ENCODE results near the gene CRKL.

The CRKL gene

GRCh38 chr22:20990184-20991180 is 73.3 kb downstream of the CRKL start:
- Histone ChIP-seq H3K14ac (ENCODE audit: low read length) (no peak overlapping the region), H4K8ac (ENCODE audit: low read depth, low read length) (no peak overlapping the region), H3K9me3 (replicated peaks in 1 of 2; ENCODE audit: control insufficient read depth in 2 of 2, insufficient read depth in 1 of 2, low read depth in 1 of 2, low read length in 2 of 2) (no peaks in the 10 kb centered on the region), H3K4me1 (ENCODE audit: control insufficient read depth in 2 of 2, insufficient read depth in 1 of 2, low read depth in 1 of 2, low read length in 2 of 2) (no peaks in the 10 kb centered on the region), H3K27ac (replicated peaks; ENCODE audit: low read length) (no peak overlapping the region), H2AK5ac (ENCODE audit: low read depth, low read length) (no peak overlapping the region), H2BK120ac (ENCODE audit: low read depth, low read length) (no peak overlapping the region), H3K4me3 (ENCODE audit: low read length in 2 of 2) (no peak overlapping the region), H3K4ac (ENCODE audit: low read length) (no peak overlapping the region), H3K27me3 (ENCODE audit: control insufficient read depth in 3 of 3, insufficient read depth in 3 of 3, low read depth in 1 of 3, low read length in 3 of 3) (no peaks in the 10 kb centered on the region), H3K18ac (ENCODE audit: low read length) (no peak overlapping the region), H3K23ac (ENCODE audit: low read depth, low read length, poor library complexity) (peak overlapping the region; percentile 34), H3K4me2 (ENCODE audit: insufficient read depth, low read length, poor library complexity, severe bottlenecking) (no peak overlapping the region), H2BK15ac (ENCODE audit: low read length) (no peak overlapping the region), H2BK5ac (ENCODE audit: low read length) (no peak overlapping the region), H3K9ac (ENCODE audit: low read depth, low read length, poor library complexity) (no peak overlapping the region), H3K79me1 (ENCODE audit: low read depth, low read length) (peaks cover 3% of the 10 kb centered on the region), H2AFZ (ENCODE audit: low read length) (no peak overlapping the region), H2BK12ac (ENCODE audit: low read length) (no peak overlapping the region), H3K36me3 (replicated peaks in 1 of 2; ENCODE audit: control insufficient read depth in 2 of 2, insufficient read depth in 2 of 2, low read length in 2 of 2) (peaks cover 44 to 75% of the 10 kb centered on the region in 2 donors), H4K91ac (ENCODE audit: low read depth, low read length, poor library complexity) (no peak overlapping the region)
- DNase-seq (ENCODE audit: low spot score) = no peak
- no CpG with 5 or more reads among the region's 21 CpGs for WGBS, 2 donors (ENCODE audit: extremely low coverage in 2 of 2, insufficient read length in 2 of 2, insufficient replicate concordance in 1 of 2)

GRCh38 chr22:20991252-20992055 is 74.2 kb downstream of the CRKL start:
- no CpG with 5 or more reads among the region's 24 CpGs for WGBS, 2 donors (ENCODE audit: extremely low coverage in 2 of 2, insufficient read length in 2 of 2, insufficient replicate concordance in 1 of 2)
- peaks cover 47 to 73% of the 10 kb centered on the region in 2 donors for H3K36me3 ChIP-seq (replicated peaks in 1 of 2; ENCODE audit: control insufficient read depth in 2 of 2, insufficient read depth in 2 of 2, low read length in 2 of 2)

GRCh38 chr22:20992056-20992442 is 74.8 kb downstream of the CRKL start:
- no peak overlapping the region for H4K8ac ChIP-seq (ENCODE audit: low read depth, low read length)
- H3K4me3 ChIP-seq (ENCODE audit: low read length in 2 of 2) = peak overlapping the region in 1 of 2 donors; percentile 4
- no peak overlapping the region for H3K27ac ChIP-seq (replicated peaks; ENCODE audit: low read length)
- H3K18ac ChIP-seq (ENCODE audit: low read length) = no peak overlapping the region
- H2AK5ac ChIP-seq (ENCODE audit: low read depth, low read length) = no peak overlapping the region
- no peak overlapping the region for H2BK12ac ChIP-seq (ENCODE audit: low read length)
- no peak overlapping the region for H3K4ac ChIP-seq (ENCODE audit: low read length)
- WGBS, 2 donors (ENCODE audit: extremely low coverage in 2 of 2, insufficient read length in 2 of 2, insufficient replicate concordance in 1 of 2) = no CpG with 5 or more reads among the region's 7 CpGs
- H3K4me1 ChIP-seq (ENCODE audit: control insufficient read depth in 2 of 2, insufficient read depth in 1 of 2, low read depth in 1 of 2, low read length in 2 of 2) = no peaks in the 10 kb centered on the region
- H3K9me3 ChIP-seq (replicated peaks in 1 of 2; ENCODE audit: control insufficient read depth in 2 of 2, insufficient read depth in 1 of 2, low read depth in 1 of 2, low read length in 2 of 2) = no peaks in the 10 kb centered on the region
- H3K4me2 ChIP-seq (ENCODE audit: insufficient read depth, low read length, poor library complexity, severe bottlenecking) = no peak overlapping the region
- no peak overlapping the region for H2BK120ac ChIP-seq (ENCODE audit: low read depth, low read length)
- H3K79me1 ChIP-seq (ENCODE audit: low read depth, low read length) = peaks cover 5% of the 10 kb centered on the region
- no peaks in the 10 kb centered on the region for H3K27me3 ChIP-seq (ENCODE audit: control insufficient read depth in 3 of 3, insufficient read depth in 3 of 3, low read depth in 1 of 3, low read length in 3 of 3)
- no peak overlapping the region for H2BK15ac ChIP-seq (ENCODE audit: low read length)
- no peak for DNase-seq (ENCODE audit: low spot score)
- no peak overlapping the region for H3K23ac ChIP-seq (ENCODE audit: low read depth, low read length, poor library complexity)
- no peak overlapping the region for H3K14ac ChIP-seq (ENCODE audit: low read length)
- no peak overlapping the region for H4K91ac ChIP-seq (ENCODE audit: low read depth, low read length, poor library complexity)
- H3K36me3 ChIP-seq (replicated peaks in 1 of 2; ENCODE audit: control insufficient read depth in 2 of 2, insufficient read depth in 2 of 2, low read length in 2 of 2) = peaks cover 51 to 74% of the 10 kb centered on the region in 2 donors
- H2BK5ac ChIP-seq (ENCODE audit: low read length) = no peak overlapping the region
- H3K9ac ChIP-seq (ENCODE audit: low read depth, low read length, poor library complexity) = no peak overlapping the region
- no peak overlapping the region for H2AFZ ChIP-seq (ENCODE audit: low read length)

More at GRCh38 chr22:20991252-20992055, 74.2 kb downstream of the CRKL start:
- peak overlapping the region; percentile 34 for H3K23ac ChIP-seq (ENCODE audit: low read depth, low read length, poor library complexity)
- no peak for DNase-seq (ENCODE audit: low spot score)
- no peak overlapping the region for H2BK15ac ChIP-seq (ENCODE audit: low read length)
- H4K8ac ChIP-seq (ENCODE audit: low read depth, low read length) = no peak overlapping the region
- peak overlapping the region; percentile 72 for H3K9ac ChIP-seq (ENCODE audit: low read depth, low read length, poor library complexity)
- H3K18ac ChIP-seq (ENCODE audit: low read length) = no peak overlapping the region
- H2BK12ac ChIP-seq (ENCODE audit: low read length) = peak overlapping the region; percentile 22
- no peak overlapping the region for H3K4me2 ChIP-seq (ENCODE audit: insufficient read depth, low read length, poor library complexity, severe bottlenecking)
- H4K91ac ChIP-seq (ENCODE audit: low read depth, low read length, poor library complexity) = no peak overlapping the region
- no peak overlapping the region for H3K27ac ChIP-seq (replicated peaks; ENCODE audit: low read length)
- no peaks in the 10 kb centered on the region for H3K4me1 ChIP-seq (ENCODE audit: control insufficient read depth in 2 of 2, insufficient read depth in 1 of 2, low read depth in 1 of 2, low read length in 2 of 2)
- H3K14ac ChIP-seq (ENCODE audit: low read length) = no peak overlapping the region
- H2AFZ ChIP-seq (ENCODE audit: low read length) = no peak overlapping the region
- H3K4ac ChIP-seq (ENCODE audit: low read length) = no peak overlapping the region
- peak overlapping the region in 1 of 2 donors; percentile 35 for H3K4me3 ChIP-seq (ENCODE audit: low read length in 2 of 2)
- H3K27me3 ChIP-seq (ENCODE audit: control insufficient read depth in 3 of 3, insufficient read depth in 3 of 3, low read depth in 1 of 3, low read length in 3 of 3) = no peaks in the 10 kb centered on the region
- no peak overlapping the region for H2BK5ac ChIP-seq (ENCODE audit: low read length)
- no peaks in the 10 kb centered on the region for H3K9me3 ChIP-seq (replicated peaks in 1 of 2; ENCODE audit: control insufficient read depth in 2 of 2, insufficient read depth in 1 of 2, low read depth in 1 of 2, low read length in 2 of 2)
- peaks cover 3% of the 10 kb centered on the region for H3K79me1 ChIP-seq (ENCODE audit: low read depth, low read length)
- H2AK5ac ChIP-seq (ENCODE audit: low read depth, low read length) = no peak overlapping the region
- no peak overlapping the region for H2BK120ac ChIP-seq (ENCODE audit: low read depth, low read length)
